ENCODE measurements around the gene SLFN14.
"Not testable (repeated sequence)": the region's sequence is repeated elsewhere in the genome, so short reads cannot be mapped to it uniquely, and the experiment has no call there.

SLFN14 gene

GRCh38 chr17:35529866-35530265 is 30.8 kb downstream of the SLFN14 start:
- no peak overlapping the region for H3K4me3 ChIP-seq (ENCODE audit: low read depth in 1 of 2, low read length in 2 of 2)
- no peaks in the 10 kb centered on the region for H3K9me3 ChIP-seq (ENCODE audit: insufficient read depth, low read length, severe bottlenecking)
- peaks cover 21% of the 10 kb centered on the region for H4K20me1 ChIP-seq (ENCODE audit: insufficient read depth, low read length)
- H3K27ac ChIP-seq (ENCODE audit: low read length): no peak overlapping the region
- TF ChIP-seq, protein P1, sequence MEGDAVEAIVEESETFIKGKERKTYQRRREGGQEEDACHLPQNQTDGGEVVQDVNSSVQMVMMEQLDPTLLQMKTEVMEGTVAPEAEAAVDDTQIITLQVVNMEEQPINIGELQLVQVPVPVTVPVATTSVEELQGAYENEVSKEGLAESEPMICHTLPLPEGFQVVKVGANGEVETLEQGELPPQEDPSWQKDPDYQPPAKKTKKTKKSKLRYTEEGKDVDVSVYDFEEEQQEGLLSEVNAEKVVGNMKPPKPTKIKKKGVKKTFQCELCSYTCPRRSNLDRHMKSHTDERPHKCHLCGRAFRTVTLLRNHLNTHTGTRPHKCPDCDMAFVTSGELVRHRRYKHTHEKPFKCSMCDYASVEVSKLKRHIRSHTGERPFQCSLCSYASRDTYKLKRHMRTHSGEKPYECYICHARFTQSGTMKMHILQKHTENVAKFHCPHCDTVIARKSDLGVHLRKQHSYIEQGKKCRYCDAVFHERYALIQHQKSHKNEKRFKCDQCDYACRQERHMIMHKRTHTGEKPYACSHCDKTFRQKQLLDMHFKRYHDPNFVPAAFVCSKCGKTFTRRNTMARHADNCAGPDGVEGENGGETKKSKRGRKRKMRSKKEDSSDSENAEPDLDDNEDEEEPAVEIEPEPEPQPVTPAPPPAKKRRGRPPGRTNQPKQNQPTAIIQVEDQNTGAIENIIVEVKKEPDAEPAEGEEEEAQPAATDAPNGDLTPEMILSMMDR (IDR thresholded peaks at IDR 0.05; ENCODE audit: borderline replicate concordance, extremely low read depth, low read length, poor library complexity, severe bottlenecking): no peak
- DNase-seq (no peak), ATAC-seq (ENCODE audit: insufficient read depth, low read depth) (no peak)
- H3K79me2 ChIP-seq (ENCODE audit: insufficient read depth, low read length): peaks cover 96% of the 10 kb centered on the region
- peaks cover 52% of the 10 kb centered on the region for H3K4me1 ChIP-seq (ENCODE audit: insufficient read depth, low read length)
- H3K27me3 ChIP-seq (ENCODE audit: insufficient read depth, low read length, poor library complexity): no peaks in the 10 kb centered on the region
- no peak overlapping the region for H3K4me2 ChIP-seq (ENCODE audit: insufficient read depth, low read length)
- H3K36me3 ChIP-seq (ENCODE audit: insufficient read depth, low read length): peaks cover 6% of the 10 kb centered on the region; the same call in 1 of the 2 replicates
- H2AFZ ChIP-seq (ENCODE audit: low read depth, low read length): no peak overlapping the region
- H3K9ac ChIP-seq (ENCODE audit: low read depth, low read length): no peak overlapping the region

DNA sequence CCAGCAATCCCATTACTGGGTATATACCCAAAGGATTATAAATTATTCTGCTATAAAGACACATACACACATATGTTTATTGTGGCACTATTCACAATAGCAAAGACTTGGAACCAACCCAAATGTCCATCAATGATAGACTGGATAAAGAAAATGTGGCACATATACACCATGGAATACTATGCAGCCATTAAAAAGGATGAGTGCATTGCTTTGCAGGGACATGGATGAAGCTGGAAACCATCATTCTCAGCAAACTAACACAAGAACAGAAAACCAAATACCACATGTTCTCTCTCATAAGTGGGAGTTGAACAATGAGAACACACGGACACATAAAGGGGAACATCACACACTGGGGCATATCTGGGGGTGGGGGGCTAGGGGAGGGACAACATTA is 31.3 kb downstream of the SLFN14 start:
- H3K9ac ChIP-seq (ENCODE audit: low read depth, low read length); H3K9me3 ChIP-seq (ENCODE audit: insufficient read depth, low read length, severe bottlenecking); H3K4me2 ChIP-seq (ENCODE audit: insufficient read depth, low read length); DNase-seq; H3K36me3 ChIP-seq (ENCODE audit: insufficient read depth, low read length); H3K27ac ChIP-seq (ENCODE audit: low read length); H3K27me3 ChIP-seq (ENCODE audit: insufficient read depth, low read length, poor library complexity); ATAC-seq (ENCODE audit: insufficient read depth, low read depth); H3K4me3 ChIP-seq (ENCODE audit: low read depth in 1 of 2, low read length in 2 of 2); H2AFZ ChIP-seq (ENCODE audit: low read depth, low read length): not testable (repeated sequence)
- peaks cover 52% of the 10 kb centered on the region for H3K4me1 ChIP-seq (ENCODE audit: insufficient read depth, low read length)
- H3K79me2 ChIP-seq (ENCODE audit: insufficient read depth, low read length): peaks cover 96% of the 10 kb centered on the region
- peaks cover 23% of the 10 kb centered on the region for H4K20me1 ChIP-seq (ENCODE audit: insufficient read depth, low read length)

DNA sequence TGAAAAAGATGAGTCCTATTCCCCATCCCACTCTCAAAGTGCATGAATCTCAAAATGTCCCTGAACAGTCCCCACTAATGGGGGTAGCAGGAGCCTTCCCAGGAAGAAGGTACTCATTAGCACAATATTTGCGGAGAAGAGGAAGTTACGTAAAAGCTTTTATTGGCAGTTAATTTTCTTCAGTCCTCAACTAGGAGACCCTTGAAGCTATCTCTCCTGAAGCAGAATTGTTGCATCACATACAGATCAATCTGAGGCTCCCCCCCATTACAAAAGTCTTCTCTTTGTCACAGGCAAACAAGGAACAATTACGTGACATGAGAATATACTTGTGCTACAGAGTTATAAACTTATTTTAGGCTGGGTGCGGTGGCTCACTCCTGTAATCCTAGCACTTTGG is 37.3 kb downstream of the SLFN14 start:
- Histone ChIP-seq H3K4me2 (ENCODE audit: insufficient read depth, low read length) (0 out of 2 replicates have a peak overlapping the region, but pooled peaks have one; percentile 34), H4K20me1 (ENCODE audit: insufficient read depth, low read length) (peaks cover 40% of the 10 kb centered on the region), H2AFZ (ENCODE audit: low read depth, low read length) (no peak overlapping the region), H3K27ac (ENCODE audit: low read length) (peak overlapping the region; percentile 55; the same call in 1 of the 2 replicates), H3K79me2 (ENCODE audit: insufficient read depth, low read length) (peaks cover 99% of the 10 kb centered on the region), H3K4me3 (ENCODE audit: low read depth in 1 of 2, low read length in 2 of 2) (no peak overlapping the region), H3K27me3 (ENCODE audit: insufficient read depth, low read length, poor library complexity) (no peaks in the 10 kb centered on the region), H3K9ac (ENCODE audit: low read depth, low read length) (no peak overlapping the region), H3K4me1 (ENCODE audit: insufficient read depth, low read length) (peaks cover 60% of the 10 kb centered on the region), H3K36me3 (ENCODE audit: insufficient read depth, low read length) (peaks cover 53% of the 10 kb centered on the region), H3K9me3 (ENCODE audit: insufficient read depth, low read length, severe bottlenecking) (no peaks in the 10 kb centered on the region)
- no peak for ATAC-seq (ENCODE audit: insufficient read depth, low read depth)
- no peak for DNase-seq
- TF ChIP-seq EZH2 (IDR thresholded peaks at IDR 0.05; ENCODE audit: borderline replicate concordance, low read depth, low read length, severe bottlenecking): no peak

- peaks cover 56% of the 10 kb centered on the region for H3K4me1 ChIP-seq (ENCODE audit: insufficient read depth, low read length)
- peak; percentile 68 for DNase-seq
Observed at GRCh38 chr17:35521654-35522256, 38.9 kb downstream of the SLFN14 start.

DNA sequence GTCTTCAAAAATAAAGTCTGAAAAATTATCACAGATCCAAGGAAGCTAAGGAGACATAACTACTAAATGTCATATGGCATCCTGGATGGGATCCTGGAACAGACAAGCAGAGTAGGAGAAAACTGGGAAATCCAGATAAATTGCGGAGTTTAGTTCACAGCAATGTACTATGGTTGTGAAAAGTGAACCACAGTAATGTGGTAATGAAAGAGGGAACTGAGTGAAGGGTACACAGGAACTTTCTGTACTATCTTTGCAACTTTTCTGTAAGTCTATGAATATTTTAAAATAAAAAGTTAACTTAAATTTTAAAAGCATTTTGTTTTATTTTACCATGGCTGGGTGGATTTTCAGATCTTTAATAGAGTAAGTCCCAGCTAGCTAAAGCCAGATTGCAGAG is 39.5 kb downstream of the SLFN14 start:
- H2AFZ ChIP-seq (ENCODE audit: low read depth, low read length): no peak overlapping the region
- peak overlapping the region; percentile 75 for H3K27ac ChIP-seq (ENCODE audit: low read length)
- H3K4me2 ChIP-seq (ENCODE audit: insufficient read depth, low read length): peak overlapping the region; percentile 38
- H3K9ac ChIP-seq (ENCODE audit: low read depth, low read length): peak overlapping the region; percentile 5; the same call in 1 of the 2 replicates
- TF ChIP-seq, protein P1 (IDR thresholded peaks at IDR 0.05; ENCODE audit: borderline replicate concordance, extremely low read depth, low read length, poor library complexity, severe bottlenecking): no peak
- no peak for TF ChIP-seq EZH2 (IDR thresholded peaks at IDR 0.05; ENCODE audit: borderline replicate concordance, low read depth, low read length, severe bottlenecking)
- H3K27me3 ChIP-seq (ENCODE audit: insufficient read depth, low read length, poor library complexity): no peaks in the 10 kb centered on the region
- peaks cover 56% of the 10 kb centered on the region for H3K4me1 ChIP-seq (ENCODE audit: insufficient read depth, low read length)
- H3K36me3 ChIP-seq (ENCODE audit: insufficient read depth, low read length): peaks cover 58% of the 10 kb centered on the region
- no peak overlapping the region; a peak in 1 of 4 replicates for H3K4me3 ChIP-seq (ENCODE audit: low read depth in 1 of 2, low read length in 2 of 2)
- peaks cover 44% of the 10 kb centered on the region for H4K20me1 ChIP-seq (ENCODE audit: insufficient read depth, low read length)
- DNase-seq (no peak), ATAC-seq (ENCODE audit: insufficient read depth, low read depth) (no peak)
- H3K79me2 ChIP-seq (ENCODE audit: insufficient read depth, low read length): peaks cover 99% of the 10 kb centered on the region
- no peaks in the 10 kb centered on the region for H3K9me3 ChIP-seq (ENCODE audit: insufficient read depth, low read length, severe bottlenecking)

More at GRCh38 chr17:35521654-35522256, 38.9 kb downstream of the SLFN14 start:
- Histone ChIP-seq H3K9ac (ENCODE audit: low read depth, low read length) (peak overlapping the region; percentile 5; the same call in 1 of the 2 replicates), H3K79me2 (ENCODE audit: insufficient read depth, low read length) (peaks cover 99% of the 10 kb centered on the region), H4K20me1 (ENCODE audit: insufficient read depth, low read length) (peaks cover 39% of the 10 kb centered on the region), H3K27ac (ENCODE audit: low read length) (peak overlapping the region; percentile 75), H3K4me2 (ENCODE audit: insufficient read depth, low read length) (peak overlapping the region; percentile 38), H3K36me3 (ENCODE audit: insufficient read depth, low read length) (peaks cover 55% of the 10 kb centered on the region)
- H3K27me3 ChIP-seq (ENCODE audit: insufficient read depth, low read length, poor library complexity); H2AFZ ChIP-seq (ENCODE audit: low read depth, low read length); H3K4me3 ChIP-seq (ENCODE audit: low read depth in 1 of 2, low read length in 2 of 2); H3K9me3 ChIP-seq (ENCODE audit: insufficient read depth, low read length, severe bottlenecking): not testable (repeated sequence)
- peak; percentile 98 for ATAC-seq (ENCODE audit: insufficient read depth, low read depth)
